ENCODE data around the gene SLMAP.

SLMAP gene

GRCh38 chr3:57755741-57756527, at the start of gene SLMAP:
Gene SLMAP, plus strand, starts transcription at chr3:57756309. Its CDS starts 1,343 bp downstream, at chr3:57757652.
- DNase-seq (ENCODE audit: extremely low spot score, insufficient read length, low read depth) (peak; percentile 81), FAIRE-seq (peak; percentile 96)

- FAIRE-seq (no peak), DNase-seq (ENCODE audit: extremely low spot score, insufficient read length, low read depth) (no peak)
These were observed 49.6 kb upstream of the SLMAP start for GRCh38 chr3:57706462-57706861.

GRCh38 chr3:57709031-57709430, 47.1 kb upstream of the SLMAP start:
- no peak for FAIRE-seq
- no peak for DNase-seq (ENCODE audit: extremely low spot score, insufficient read length, low read depth)

GRCh38 chr3:57709559-57709958, 46.5 kb upstream of the SLMAP start:
- DNase-seq (ENCODE audit: extremely low spot score, insufficient read length, low read depth) (no peak), FAIRE-seq (no peak)

- DNase-seq (ENCODE audit: extremely low spot score, insufficient read length, low read depth) (no peak), FAIRE-seq (no peak)
These were observed 40.4 kb upstream of the SLMAP start for GRCh38 chr3:57715686-57716085.

- DNase-seq (ENCODE audit: extremely low spot score, insufficient read length, low read depth) (no peak), FAIRE-seq (no peak)
These were observed 38.8 kb upstream of the SLMAP start for GRCh38 chr3:57717205-57717868.

- no peak for FAIRE-seq
These were observed 38.0 kb upstream of the SLMAP start for GRCh38 chr3:57718118-57718517.

GRCh38 chr3:57726397-57726796, 29.7 kb upstream of the SLMAP start:
- no peak for FAIRE-seq

More at GRCh38 chr3:57718118-57718517, 38.0 kb upstream of the SLMAP start:
- no peak for DNase-seq (ENCODE audit: extremely low spot score, insufficient read length, low read depth)

GRCh38 chr3:57727106-57727505, 29.0 kb upstream of the SLMAP start:
- DNase-seq (ENCODE audit: extremely low spot score, insufficient read length, low read depth) (no peak), FAIRE-seq (no peak)

More at GRCh38 chr3:57726397-57726796, 29.7 kb upstream of the SLMAP start:
- DNase-seq (ENCODE audit: extremely low spot score, insufficient read length, low read depth), result no peak

GRCh38 chr3:57729334-57730045, 26.6 kb upstream of the SLMAP start:
- DNase-seq (ENCODE audit: extremely low spot score, insufficient read length, low read depth) (no peak), FAIRE-seq (peak; percentile 5)

- DNase-seq (ENCODE audit: extremely low spot score, insufficient read length, low read depth) (no peak), FAIRE-seq (no peak)
These were observed 25.4 kb upstream of the SLMAP start for GRCh38 chr3:57730682-57731081.

- FAIRE-seq (no peak), DNase-seq (ENCODE audit: extremely low spot score, insufficient read length, low read depth) (no peak)
These were observed 24.8 kb upstream of the SLMAP start for GRCh38 chr3:57731311-57731710.

- FAIRE-seq, result no peak
These were observed 22.3 kb upstream of the SLMAP start for GRCh38 chr3:57733790-57734189.

GRCh38 chr3:57735405-57735804, 20.7 kb upstream of the SLMAP start:
- DNase-seq (ENCODE audit: extremely low spot score, insufficient read length, low read depth) (no peak), FAIRE-seq (no peak)

More at GRCh38 chr3:57733790-57734189, 22.3 kb upstream of the SLMAP start:
- no peak for DNase-seq (ENCODE audit: extremely low spot score, insufficient read length, low read depth)

- FAIRE-seq, result no peak
- DNase-seq (ENCODE audit: extremely low spot score, insufficient read length, low read depth), result no peak
These were observed 18.3 kb upstream of the SLMAP start for GRCh38 chr3:57737840-57738239.

- FAIRE-seq, result no peak
These were observed 17.7 kb upstream of the SLMAP start for GRCh38 chr3:57738391-57738790.

GRCh38 chr3:57740027-57740426, 16.1 kb upstream of the SLMAP start:
- DNase-seq (ENCODE audit: extremely low spot score, insufficient read length, low read depth), result no peak
- no peak for FAIRE-seq

More at GRCh38 chr3:57738391-57738790, 17.7 kb upstream of the SLMAP start:
- no peak for DNase-seq (ENCODE audit: extremely low spot score, insufficient read length, low read depth)

GRCh38 chr3:57743496-57743895, 12.6 kb upstream of the SLMAP start:
- DNase-seq (ENCODE audit: extremely low spot score, insufficient read length, low read depth) (no peak), FAIRE-seq (no peak)

- no peak for DNase-seq (ENCODE audit: extremely low spot score, insufficient read length, low read depth)
- FAIRE-seq, result no peak
These were observed 11.0 kb upstream of the SLMAP start for GRCh38 chr3:57745101-57745500.

- FAIRE-seq (no peak), DNase-seq (ENCODE audit: extremely low spot score, insufficient read length, low read depth) (no peak)
These were observed 9.7 kb upstream of the SLMAP start for GRCh38 chr3:57746156-57747010.

Data from GM18507 (cell line).